ENCODE data around the gene NEIL3.
"Not testable (repeated sequence)": the region's sequence is repeated elsewhere in the genome, so short reads cannot be mapped to it uniquely, and the experiment has no call there.

DNA sequence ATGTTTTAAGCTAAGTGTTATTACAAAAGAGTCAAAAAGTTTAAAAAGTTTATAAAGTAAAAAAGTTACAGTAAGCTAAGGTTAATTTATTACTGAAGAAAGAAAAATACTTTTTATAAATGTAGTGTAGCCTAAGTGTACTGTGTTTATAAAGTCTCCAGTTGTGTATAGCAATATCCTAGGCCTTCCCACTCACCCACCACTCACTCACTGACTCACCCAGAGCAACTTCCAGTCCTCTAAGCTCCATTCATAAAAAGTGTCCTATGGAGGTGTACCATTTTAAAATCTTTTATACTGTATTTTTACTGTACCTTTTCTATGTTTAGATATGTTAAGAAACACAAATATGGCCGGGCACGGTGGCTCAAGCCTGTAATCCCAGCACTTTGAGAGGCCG is 4.8 kb upstream of the NEIL3 start:
- TF ChIP-seq, protein P1, sequence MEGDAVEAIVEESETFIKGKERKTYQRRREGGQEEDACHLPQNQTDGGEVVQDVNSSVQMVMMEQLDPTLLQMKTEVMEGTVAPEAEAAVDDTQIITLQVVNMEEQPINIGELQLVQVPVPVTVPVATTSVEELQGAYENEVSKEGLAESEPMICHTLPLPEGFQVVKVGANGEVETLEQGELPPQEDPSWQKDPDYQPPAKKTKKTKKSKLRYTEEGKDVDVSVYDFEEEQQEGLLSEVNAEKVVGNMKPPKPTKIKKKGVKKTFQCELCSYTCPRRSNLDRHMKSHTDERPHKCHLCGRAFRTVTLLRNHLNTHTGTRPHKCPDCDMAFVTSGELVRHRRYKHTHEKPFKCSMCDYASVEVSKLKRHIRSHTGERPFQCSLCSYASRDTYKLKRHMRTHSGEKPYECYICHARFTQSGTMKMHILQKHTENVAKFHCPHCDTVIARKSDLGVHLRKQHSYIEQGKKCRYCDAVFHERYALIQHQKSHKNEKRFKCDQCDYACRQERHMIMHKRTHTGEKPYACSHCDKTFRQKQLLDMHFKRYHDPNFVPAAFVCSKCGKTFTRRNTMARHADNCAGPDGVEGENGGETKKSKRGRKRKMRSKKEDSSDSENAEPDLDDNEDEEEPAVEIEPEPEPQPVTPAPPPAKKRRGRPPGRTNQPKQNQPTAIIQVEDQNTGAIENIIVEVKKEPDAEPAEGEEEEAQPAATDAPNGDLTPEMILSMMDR (optimal IDR thresholded peaks at IDR 0.05 in 1 of 3, IDR thresholded peaks at IDR 0.05 in 1 of 3, conservative IDR thresholded peaks at IDR 0.05 in 1 of 3; ENCODE audit: extremely low read depth in 1 of 3, insufficient read depth in 2 of 3, low read length in 3 of 3), result not testable (repeated sequence)
- not testable (repeated sequence) for TF ChIP-seq EZH2 (IDR thresholded peaks at IDR 0.05; ENCODE audit: low read length)

All from keratinocyte (primary cell).